Right renal pelvis (tissue), 4 donors: ENCODE data around the gene RAF1. TPM values are rescaled to one million over a fixed set of nuclear protein-coding genes. Genes with fewer than 3 reads are reported as not detected.
A peak's percentile ranks its signal among the peaks of the same experiment; 100 is the strongest.
"Not testable (repeated sequence)": the region's sequence is repeated elsewhere in the genome, so short reads cannot be mapped to it uniquely, and the experiment has no call there.

Experiments used
- DNase-seq, 4 donors: peaks; one replicate each; pipeline ENCODE4 v3.0.0-alpha.2; 2013; ENCODE audit warnings: low read depth in 4 of 4, low spot score in 3 of 4, missing footprints in 1 of 4
- polyA plus RNA-seq, 4 donors: library from polyadenylated mRNA; unstranded; fragments of 120-200 nt; gene quantifications; one replicate each; pipeline ENCODE4 v1.2.1, GENCODE V29; 2013; ENCODE audit not compliant: insufficient read length in 4 of 4

Gene RAF1
- polyA plus RNA-seq, 4 donors: 103 to 116 (median 109) TPM

DNA sequence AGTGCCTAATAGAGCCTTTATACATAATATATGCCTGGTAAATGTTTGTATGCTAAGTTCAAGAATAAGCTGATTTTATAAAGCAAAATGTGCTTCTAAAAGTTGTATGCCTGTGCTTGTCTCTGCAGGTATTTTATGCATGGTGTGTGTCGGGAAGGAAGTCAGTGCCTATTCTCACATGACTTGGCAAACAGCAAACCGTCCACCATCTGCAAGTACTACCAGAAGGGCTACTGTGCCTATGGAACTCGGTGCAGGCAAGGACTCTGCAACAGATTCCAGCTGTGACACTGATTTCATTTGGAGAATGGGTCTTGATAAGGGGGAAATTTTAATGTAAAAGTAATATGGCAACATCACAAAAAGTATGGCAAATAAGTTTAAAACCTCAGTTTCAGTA, 95.2 kb downstream of the RAF1 start:
- no peak for DNase-seq

DNA sequence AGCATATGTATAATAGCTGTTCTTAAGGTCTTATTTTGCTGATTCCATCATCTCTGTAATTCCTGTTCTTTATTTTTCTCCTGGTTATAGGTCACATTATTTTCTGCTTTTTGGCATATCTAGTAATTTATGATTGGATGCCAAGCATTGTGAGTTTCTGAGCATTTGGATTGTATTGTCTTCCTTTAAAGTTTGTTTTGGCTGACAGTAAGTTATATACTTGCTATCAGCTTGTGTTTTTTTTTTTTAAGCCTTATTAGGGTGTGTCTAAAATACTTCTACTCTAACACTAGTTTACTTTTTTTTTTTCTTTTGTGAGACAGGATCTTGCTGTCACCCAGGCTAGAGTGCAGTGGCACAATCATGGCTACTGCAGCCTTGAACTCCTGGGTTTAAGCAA, 96.9 kb downstream of the RAF1 start:
- DNase-seq: no peak

DNA sequence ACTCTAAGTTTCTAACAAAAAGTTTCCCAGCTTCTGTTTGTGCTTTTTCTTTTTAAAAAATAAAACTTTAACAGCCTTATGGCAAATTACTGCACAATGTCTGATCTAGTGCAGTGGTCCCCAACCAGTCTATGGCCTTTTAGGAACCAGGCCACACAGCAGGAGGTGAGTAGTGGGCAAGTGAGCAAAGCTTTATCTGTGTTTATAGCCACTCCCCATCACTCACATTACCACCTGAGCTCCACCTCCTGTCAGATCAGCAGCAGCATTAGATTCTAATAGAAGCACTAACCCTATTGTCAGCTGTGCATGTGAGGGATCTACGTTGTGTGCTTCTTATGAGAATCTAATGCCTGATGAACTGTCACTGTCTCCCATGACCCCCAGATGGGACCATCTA, 101.5 kb downstream of the RAF1 start:
- no peak for DNase-seq

DNA sequence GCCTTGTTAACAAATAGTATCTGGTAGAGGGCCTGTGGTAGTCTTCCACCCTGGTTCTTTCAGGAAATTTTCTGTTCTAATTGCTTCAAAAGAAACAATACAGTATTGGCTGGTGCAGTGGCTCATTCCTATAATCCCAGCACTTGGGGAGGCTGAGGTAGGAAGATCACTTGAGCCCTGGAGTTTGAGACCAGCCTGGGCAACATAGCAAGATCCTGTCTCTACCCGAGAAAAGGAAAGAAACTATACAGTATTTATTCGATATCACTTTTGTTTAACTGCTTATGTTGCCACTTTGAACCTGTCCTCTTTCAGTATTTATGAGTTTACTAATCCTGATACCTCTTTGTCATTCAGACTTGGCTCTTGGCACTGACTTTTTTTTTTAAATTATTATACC, 102.5 kb downstream of the RAF1 start:
- DNase-seq: no peak

DNA sequence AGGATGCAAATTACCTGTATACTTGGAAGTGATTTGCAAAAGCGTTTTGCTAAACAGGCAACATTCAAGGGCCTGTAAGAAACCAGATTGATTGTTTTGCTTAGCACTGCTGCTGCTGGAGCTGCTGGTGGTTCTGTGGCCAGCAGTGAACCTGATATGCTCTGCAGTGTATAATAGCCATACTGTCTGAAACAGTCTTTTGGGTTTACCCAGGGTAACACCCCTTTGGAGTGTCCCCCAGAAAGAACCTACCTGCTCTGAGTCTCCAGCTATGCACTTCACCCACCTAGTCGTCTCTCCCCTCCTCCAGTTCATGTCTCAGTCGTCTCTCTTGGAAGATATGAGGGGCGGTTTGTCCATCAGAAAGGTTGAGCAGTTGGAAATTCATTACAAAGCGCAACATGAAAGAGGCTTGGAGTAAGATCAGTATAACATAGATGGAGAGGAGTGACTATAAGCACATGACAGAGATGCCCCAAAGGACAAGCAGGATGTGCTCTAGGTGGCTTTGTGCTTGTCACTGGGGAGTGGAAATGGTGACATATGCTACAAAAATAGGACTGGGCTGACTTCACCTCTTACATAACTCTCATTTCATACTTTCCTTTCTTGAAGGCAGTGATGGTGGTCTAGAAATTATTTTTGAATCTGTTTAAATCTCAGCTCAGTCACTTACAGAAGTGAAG, 103.3 kb downstream of the RAF1 start:
- DNase-seq: no peak

DNA sequence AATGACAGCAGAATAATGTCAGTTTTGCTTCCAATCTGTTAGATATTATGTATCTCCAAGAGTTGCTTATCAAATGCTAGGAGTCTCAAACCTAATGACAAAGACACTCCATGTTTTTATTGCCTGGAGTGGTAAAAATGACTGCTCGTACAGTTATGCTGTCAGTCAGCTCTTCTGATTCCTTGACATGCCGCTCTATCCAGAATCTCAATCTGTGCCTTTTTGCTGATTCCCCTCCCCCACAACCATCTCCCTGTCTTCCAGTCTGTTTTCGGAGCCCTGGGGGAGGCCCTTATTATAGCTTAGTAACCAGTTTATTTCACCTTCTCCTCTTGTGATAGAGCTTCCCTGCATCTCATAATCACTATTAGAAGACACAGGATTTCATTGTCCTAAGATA, 104.4 kb downstream of the RAF1 start:
- no peak for DNase-seq

DNA sequence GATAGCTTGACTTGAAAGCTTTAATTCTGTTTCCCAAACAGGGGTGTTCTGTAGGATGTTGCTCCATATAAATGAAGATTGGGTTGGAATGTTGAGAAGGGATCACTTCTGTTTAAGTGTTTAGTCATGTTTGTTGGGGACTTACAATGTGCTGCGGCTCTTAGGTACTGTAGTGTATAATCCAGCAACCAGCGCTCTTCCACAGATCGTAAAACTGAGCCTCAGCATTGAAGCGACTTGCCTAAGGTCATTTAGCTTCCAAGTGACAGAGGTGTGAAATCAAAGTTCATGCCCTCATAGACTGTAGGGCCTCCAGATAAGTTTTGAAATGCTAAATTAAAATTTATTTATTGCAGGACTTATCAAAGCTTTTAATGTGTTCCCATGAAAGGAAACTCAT, 105.2 kb downstream of the RAF1 start:
- DNase-seq: no peak

DNA sequence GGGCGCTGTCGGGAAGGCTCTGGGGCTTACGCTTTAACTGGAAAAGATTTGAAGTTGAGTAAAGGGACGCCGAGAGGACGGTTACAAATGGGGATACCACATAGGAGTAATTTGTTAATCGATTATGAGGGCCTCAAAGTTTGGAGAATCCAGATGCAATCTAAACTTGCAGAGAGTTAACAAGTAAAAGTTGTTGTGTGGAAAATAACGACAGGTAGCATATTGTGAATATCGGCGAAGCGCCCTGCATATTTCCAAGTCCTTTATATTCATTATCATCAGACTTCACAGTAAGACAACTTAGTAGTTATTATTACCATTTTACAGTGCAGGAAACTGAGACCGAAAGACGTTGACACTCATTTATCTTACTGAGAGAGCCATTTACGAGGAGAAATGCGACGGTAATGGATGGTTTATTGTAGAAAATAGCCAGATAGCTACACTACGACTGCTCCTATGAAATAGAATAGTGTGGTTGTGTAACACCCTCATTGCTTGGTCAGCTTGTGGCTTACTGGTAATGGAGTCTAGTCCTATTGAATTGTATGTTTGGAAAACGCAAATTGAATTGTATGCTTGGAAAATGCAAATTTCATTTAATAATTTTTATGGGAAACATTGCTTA, 106.3 kb downstream of the RAF1 start:
- DNase-seq: peak in 1 of 4 donors; percentile 22

DNA sequence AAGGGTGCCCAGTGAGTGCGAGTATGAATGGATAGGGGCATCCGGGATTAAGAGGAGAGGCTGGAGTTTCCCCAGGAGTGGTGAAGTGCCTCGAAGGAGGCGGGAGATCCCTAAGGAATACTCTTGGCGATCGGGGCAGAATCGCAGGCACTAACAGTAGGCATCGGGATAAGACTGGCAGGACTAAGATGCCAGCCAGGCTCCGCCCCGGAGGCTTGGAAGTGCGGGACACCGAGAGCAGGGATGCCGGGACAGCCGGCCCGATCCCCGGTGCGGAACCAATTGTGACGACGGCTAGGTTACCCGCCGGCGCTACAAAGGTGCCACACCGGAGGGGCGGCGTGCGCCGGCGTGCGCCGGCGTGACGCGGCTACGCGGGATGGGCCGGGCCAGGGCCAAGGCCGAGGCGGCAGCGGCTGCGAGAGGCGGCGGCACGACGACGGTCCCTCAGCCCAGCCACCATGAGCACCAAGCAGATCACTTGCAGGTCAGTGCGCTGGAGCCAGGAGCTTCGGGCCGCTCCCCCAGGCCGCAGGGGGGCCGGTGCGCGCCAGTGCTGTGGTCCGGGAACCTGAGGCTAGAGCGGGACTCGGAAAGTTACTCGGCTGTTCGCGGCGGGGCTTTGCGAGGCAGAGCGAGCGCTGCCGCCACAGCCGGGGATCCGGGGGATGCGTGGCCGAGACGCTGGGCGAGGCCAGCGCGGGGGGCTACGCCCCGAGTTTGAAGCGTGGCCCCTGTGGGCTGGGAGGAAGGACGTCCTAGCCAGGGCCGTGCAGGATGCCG, 107.0 kb downstream of the RAF1 start, which contains the start of gene MKRN2:
Gene MKRN2, plus strand, starts transcription at position 398 of the 783 bp plus-strand sequence. Its CDS starts 64 bp downstream, at position 462.
- peak; percentile 81 to 89 (median 84) for DNase-seq

DNA sequence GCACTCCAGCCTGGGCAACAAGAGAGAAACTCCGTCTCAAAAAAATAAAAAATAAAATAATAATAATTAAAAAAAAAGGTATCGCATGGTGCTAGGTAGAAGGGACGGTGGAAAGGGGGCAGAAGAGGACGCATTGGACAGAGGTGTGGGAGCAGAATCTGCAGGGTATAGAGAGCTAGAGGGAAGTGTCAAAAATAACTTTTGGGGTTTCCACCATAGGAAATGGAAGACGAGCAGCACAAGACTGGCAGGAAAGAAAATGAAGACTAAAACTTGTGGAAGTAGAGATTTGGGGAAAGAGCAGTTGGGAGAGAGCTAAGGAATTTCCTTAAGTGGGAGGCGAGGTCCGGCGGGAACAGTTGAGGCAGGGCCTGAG, 107.6 kb downstream of the RAF1 start:
- DNase-seq: no peak

DNA sequence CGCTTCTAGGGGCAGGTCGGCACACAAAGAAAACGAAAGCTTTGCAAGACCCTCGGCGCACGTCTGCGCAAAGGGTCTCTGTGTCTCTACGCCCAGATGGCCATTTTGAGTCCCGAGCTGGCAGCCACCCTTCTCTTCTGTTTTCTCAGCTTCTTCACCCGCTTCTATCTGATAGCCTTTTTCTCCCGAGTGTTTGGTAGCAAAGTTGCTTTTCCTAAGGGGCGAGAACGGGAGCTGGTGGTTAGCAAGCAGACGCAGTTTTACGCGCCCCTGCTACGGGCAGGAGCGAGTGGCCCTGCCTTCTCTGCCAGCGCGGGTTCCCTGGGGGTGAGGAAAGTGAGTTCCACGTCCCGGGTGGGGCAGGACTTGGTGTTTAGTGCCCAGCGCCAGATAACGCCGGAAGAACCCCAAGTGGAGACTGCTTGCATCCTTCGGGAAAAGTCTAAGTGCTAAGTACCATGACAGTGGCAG, 110.0 kb downstream of the RAF1 start:
- peak in 2 of 4 donors; percentile 22 for DNase-seq

DNA sequence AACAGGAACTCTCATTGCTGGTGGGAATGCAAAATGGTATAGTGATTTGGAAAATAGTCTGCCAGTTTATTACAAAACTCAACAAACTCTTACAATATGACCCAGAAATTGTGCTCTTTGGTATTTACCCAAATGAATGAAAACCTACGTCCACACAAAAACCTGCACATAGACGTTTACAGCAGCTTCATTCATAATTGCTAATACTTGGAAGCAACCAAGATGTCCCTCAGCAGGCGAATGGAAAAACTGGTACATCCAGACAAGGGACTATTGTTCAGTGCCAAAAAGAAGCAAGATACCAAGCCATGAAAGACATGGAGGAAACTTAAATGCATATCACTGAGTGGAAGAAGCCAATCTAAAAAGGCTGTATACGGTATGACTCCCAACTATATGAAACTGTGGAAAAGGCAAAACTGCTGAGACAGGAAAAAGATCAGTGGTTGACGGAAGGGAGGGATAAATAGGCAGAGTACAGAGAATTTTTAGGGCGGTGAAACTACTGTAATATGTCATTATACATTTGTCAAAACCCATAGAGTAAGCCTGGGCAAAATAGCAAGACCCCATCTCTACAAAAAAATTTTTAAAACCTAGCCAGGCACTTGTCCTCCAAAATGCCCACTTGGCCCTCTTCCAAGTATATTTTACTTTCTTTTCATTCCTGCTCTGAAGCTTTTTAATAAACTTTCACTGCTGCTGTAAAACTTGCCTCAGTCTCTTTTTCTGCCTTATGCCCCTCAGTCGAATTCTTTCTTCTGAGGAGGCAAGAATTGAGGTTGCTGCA, 113.8 kb downstream of the RAF1 start:
- DNase-seq: no peak

DNA sequence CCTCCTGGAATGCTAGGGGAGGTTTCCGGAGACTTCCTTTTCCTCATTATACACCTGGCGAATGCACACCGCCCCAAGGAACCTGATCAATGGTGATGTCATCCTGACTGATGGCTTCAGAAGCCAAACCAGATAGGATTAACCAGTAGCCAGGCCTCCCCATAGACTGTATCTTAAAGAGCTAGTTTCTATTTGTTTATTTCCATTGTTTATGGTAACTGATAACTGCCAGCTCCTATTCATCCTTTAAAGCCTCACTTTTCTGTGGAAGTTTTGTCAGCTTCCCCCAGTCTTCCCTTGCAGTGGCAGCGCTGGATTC, 118.5 kb downstream of the RAF1 start, which contains the start of gene MKRN2OS:
Gene MKRN2OS, minus strand, starts transcription at position 27 of the 319 bp plus-strand sequence. CDS start 35 bp downstream, outside the sequence.
- DNase-seq: peak in 1 of 4 donors; percentile 35

DNA sequence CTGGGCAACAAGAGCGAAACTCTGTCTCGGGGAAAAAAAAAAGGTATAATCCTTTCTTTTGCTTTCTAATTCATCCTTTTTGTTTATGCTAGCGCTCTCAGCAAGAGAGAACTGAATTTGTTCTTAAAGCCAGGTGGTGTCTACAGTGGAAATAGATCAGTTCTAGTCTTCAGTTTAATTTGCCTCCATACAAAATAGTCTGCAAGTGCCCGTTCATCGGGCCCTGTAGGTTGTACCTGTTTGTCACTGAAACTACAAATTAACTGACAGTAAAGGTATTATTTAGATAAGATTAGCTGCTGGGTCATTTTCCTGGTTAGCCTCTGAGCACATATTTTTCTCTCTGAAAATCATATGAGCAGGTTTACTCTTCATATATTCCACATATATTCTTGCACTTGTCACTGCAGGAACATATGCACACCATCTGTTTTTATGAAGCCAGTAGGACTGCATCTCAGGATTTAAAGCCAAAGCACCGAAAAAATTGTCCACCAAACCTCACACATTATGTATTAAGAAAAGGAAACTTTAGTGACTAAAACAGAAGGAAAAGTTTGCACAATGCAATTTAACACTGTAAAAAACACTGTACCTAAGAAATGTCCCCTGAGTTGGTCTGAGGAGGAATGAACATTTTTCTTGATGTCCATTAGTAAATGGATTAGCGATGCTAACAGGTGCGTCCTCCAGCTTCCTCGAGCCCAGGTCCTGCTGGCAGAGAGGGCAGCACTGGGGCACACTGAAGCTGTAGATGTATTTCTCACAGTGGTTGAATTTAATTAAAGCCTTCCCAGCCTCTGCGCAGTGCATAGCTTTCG, 119.1 kb downstream of the RAF1 start:
- no peak for DNase-seq

DNA sequence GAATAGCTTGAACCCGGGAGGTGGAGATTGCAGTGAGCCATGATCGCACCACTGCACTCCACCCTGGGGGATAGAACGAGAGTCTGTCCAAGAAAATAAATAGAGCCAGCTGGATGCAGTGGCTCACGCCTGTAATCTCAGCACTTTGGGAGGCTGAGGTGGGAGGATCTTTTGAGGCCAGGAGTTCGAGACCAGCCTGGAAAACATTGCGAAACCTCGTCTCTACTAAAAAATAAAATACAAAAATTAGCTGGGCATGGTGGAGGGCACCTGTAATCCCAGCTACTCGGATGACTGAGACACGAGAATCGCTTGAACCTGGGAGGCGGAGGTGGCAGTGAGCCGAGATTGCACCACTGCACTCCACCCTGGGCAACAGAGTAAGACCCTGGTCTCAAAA, 120.4 kb downstream of the RAF1 start:
- not testable (repeated sequence) for DNase-seq

DNA sequence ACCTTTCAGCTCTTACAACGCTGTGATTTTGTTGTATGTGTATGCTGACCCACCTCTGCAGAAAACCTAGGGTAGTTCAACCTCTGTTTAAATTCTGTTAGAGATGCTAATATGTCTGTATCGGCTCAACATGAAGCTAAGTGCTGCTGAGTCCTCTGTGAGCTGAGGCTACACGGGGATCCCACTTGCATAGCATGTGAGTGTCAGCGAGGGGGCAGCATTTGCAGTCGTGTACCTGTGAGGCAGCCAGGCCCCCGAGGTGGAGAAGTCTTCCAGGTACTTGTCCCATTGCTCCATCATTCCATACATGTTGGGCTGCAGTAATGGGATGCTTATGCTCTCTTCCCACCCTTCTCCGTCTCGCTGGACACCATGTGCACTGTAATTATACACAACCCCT, 122.3 kb downstream of the RAF1 start:
- DNase-seq: no peak

DNA sequence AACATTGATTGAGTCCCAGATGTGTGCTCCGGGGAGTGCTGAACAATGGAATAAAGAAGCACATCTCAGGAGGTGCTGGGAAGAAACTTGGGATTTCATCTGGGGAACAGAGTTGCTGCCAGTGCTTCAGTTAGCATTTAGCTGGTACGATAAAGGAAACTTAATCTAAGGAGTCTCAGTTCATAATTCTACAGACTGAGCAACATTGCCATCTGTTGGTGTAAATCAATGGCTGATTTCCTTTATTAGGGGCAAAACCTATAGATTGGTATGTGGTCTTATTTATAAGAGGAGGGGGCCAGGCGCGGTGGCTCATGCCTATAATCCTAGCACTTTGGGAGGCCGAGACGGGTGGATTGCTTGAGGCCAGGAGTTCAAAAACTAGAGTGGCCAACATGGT, 127.5 kb downstream of the RAF1 start:
- DNase-seq: no peak
